Trophoblast cell (in vitro differentiated cells and primary cell): Measurements from ENCODE around the gene TNFRSF21.

ENCODE experiments used
- DNase-seq, 2 donors: peaks; one replicate each; pipeline ENCODE4 v3.0.0-alpha.2; 2016
- H2AFZ ChIP-seq: 2 replicates; pipeline ENCODE4 v1.6.1; 2013; ENCODE audit warnings: low read length, moderate library complexity, mild to moderate bottlenecking; ENCODE audit not compliant: insufficient read depth, poor library complexity
- H2AK5ac ChIP-seq: 2 replicates; pipeline ENCODE4 v1.6.1; 2013; ENCODE audit warnings: mild to moderate bottlenecking, low read length
- H2BK120ac ChIP-seq: 2 replicates; pipeline ENCODE4 v1.6.1; 2013; ENCODE audit warnings: low read length, mild to moderate bottlenecking, moderate library complexity; ENCODE audit not compliant: insufficient read depth, poor library complexity
- H2BK12ac ChIP-seq: 2 replicates; pipeline ENCODE4 v1.6.1; 2013; ENCODE audit warnings: mild to moderate bottlenecking, low read length, moderate library complexity
- H2BK5ac ChIP-seq: 2 replicates; pipeline ENCODE4 v1.6.1; 2013; ENCODE audit warnings: low read length, low read depth, moderate library complexity, mild to moderate bottlenecking; ENCODE audit not compliant: poor library complexity
- H3K14ac ChIP-seq: 2 replicates; pipeline ENCODE4 v1.6.1; 2013; ENCODE audit warnings: mild to moderate bottlenecking, low read length
- H3K18ac ChIP-seq: 2 replicates; pipeline ENCODE4 v1.6.1; 2013; ENCODE audit warnings: mild to moderate bottlenecking, low read length
- H3K23ac ChIP-seq: 2 replicates; pipeline ENCODE4 v1.6.1; 2013; ENCODE audit warnings: low read length
- H3K27ac ChIP-seq: 2 replicates; pipeline ENCODE4 v1.5.1; 2013; ENCODE audit warnings: low read depth, mild to moderate bottlenecking, inconsistent platforms, low read length, moderate library complexity
- H3K27me3 ChIP-seq: 2 replicates; pipeline ENCODE4 v1.6.1; 2013; ENCODE audit warnings: inconsistent platforms, mild to moderate bottlenecking, low read length, moderate library complexity; ENCODE audit not compliant: insufficient read depth
- H3K36me3 ChIP-seq, 2 experiments: 1 replicate in 1 of 2; 2 replicates in 1 of 2; pipeline ENCODE4 v1.6.1; 2013; ENCODE audit warnings: low read length in 2 of 2, mild to moderate bottlenecking in 2 of 2, moderate library complexity in 1 of 2; ENCODE audit not compliant: insufficient read depth in 2 of 2, control insufficient read depth in 1 of 2
- H3K4ac ChIP-seq: 2 replicates; pipeline ENCODE4 v1.6.1; 2013; ENCODE audit warnings: low read depth, mild to moderate bottlenecking, low read length, moderate library complexity
- H3K4me1 ChIP-seq, 2 experiments: 1 replicate in 1 of 2; 2 replicates in 1 of 2; pipeline ENCODE4 v1.6.1; 2013; ENCODE audit warnings: low read length in 2 of 2, mild to moderate bottlenecking in 2 of 2, moderate library complexity in 1 of 2; ENCODE audit not compliant: insufficient read depth in 2 of 2, control insufficient read depth in 1 of 2
- H3K4me2 ChIP-seq: 2 replicates; pipeline ENCODE4 v1.6.1; 2013; ENCODE audit warnings: inconsistent platforms, mild to moderate bottlenecking, low read length, moderate library complexity
- H3K4me3 ChIP-seq: 2 replicates; pipeline ENCODE4 v1.5.1; 2013; ENCODE audit warnings: mild to moderate bottlenecking, low read depth, low read length, inconsistent platforms
- H3K79me1 ChIP-seq: one replicate; pipeline ENCODE4 v1.6.1; 2013; ENCODE audit warnings: low read length
- H3K79me2 ChIP-seq: 2 replicates; pipeline ENCODE4 v1.6.1; 2013; ENCODE audit warnings: low read length, mild to moderate bottlenecking; ENCODE audit not compliant: control insufficient read depth, insufficient read depth, poor library complexity
- H3K9ac ChIP-seq: 2 replicates; pipeline ENCODE4 v1.6.1; 2013; ENCODE audit warnings: mild to moderate bottlenecking, low read length
- H3K9me3 ChIP-seq: 2 replicates; pipeline ENCODE4 v1.6.1; 2013; ENCODE audit warnings: low read depth, mild to moderate bottlenecking, control low read depth, inconsistent platforms, low read length; ENCODE audit not compliant: insufficient read depth
- H4K12ac ChIP-seq: 2 replicates; pipeline ENCODE4 v1.6.1; 2013; ENCODE audit warnings: low read depth, mild to moderate bottlenecking, low read length, moderate library complexity
- H4K8ac ChIP-seq: 2 replicates; pipeline ENCODE4 v1.6.1; 2013; ENCODE audit warnings: low read depth, mild to moderate bottlenecking, low read length, moderate library complexity
- H4K91ac ChIP-seq: one replicate; pipeline ENCODE4 v1.6.1; 2013; ENCODE audit warnings: low read depth, mild to moderate bottlenecking, low read length, moderate library complexity
- WGBS: extraction: QIAGEN DNeasy Blood & Tissue Kit; methylation state at CpG from one replicate; pipeline ENCODE4 v1.1.7; 2013; ENCODE audit warnings: missing lambda C conversion rate; ENCODE audit not compliant: insufficient read length, insufficient coverage; ENCODE audit errors: extremely low coverage; 5-methylcytosine and 5-hydroxymethylcytosine counted together

TNFRSF21 gene

GRCh38 chr6:47182291-47182957 is 127.3 kb downstream of the TNFRSF21 start:
- no peak for DNase-seq
- no peak overlapping the region for H4K12ac ChIP-seq
- no peak overlapping the region for H3K9ac ChIP-seq
- no peak overlapping the region for H2BK5ac ChIP-seq
- H4K8ac ChIP-seq: no peak overlapping the region
- H3K4ac ChIP-seq: no peak overlapping the region
- H4K91ac ChIP-seq: peak overlapping the region; percentile 30
- H3K36me3 ChIP-seq: no peaks in the 10 kb centered on the region
- no peak overlapping the region for H3K23ac ChIP-seq
- peak overlapping the region; percentile 61 for H2BK12ac ChIP-seq
- no peaks in the 10 kb centered on the region for H3K79me2 ChIP-seq
- no peaks in the 10 kb centered on the region for H3K9me3 ChIP-seq
- H3K4me3 ChIP-seq: no peak overlapping the region
- no peaks in the 10 kb centered on the region for H3K27me3 ChIP-seq
- peaks cover 25% of the 10 kb centered on the region for H3K79me1 ChIP-seq
- H3K4me2 ChIP-seq: no peak overlapping the region
- no peak overlapping the region for H2AFZ ChIP-seq
- WGBS: no CpG with 5 or more reads among the region's 6 CpGs
- no peak overlapping the region for H3K18ac ChIP-seq
- peaks cover 5 to 17% of the 10 kb centered on the region in 2 experiments for H3K4me1 ChIP-seq
- no peak overlapping the region for H2BK120ac ChIP-seq
- H3K14ac ChIP-seq: no peak overlapping the region
- H3K27ac ChIP-seq: no peak overlapping the region
- no peak overlapping the region for H2AK5ac ChIP-seq

GRCh38 chr6:47181681-47182080 is 128.0 kb downstream of the TNFRSF21 start:
- Histone ChIP-seq H4K12ac (no peak overlapping the region), H3K36me3 (no peaks in the 10 kb centered on the region), H4K8ac (peak overlapping the region; percentile 36), H3K79me1 (peaks cover 26% of the 10 kb centered on the region), H3K9me3 (no peaks in the 10 kb centered on the region), H2AK5ac (peak overlapping the region; percentile 64), H3K4ac (peak overlapping the region; percentile 71), H3K14ac (peak overlapping the region; percentile 36), H2AFZ (no peak overlapping the region), H3K27me3 (no peaks in the 10 kb centered on the region), H4K91ac (peak overlapping the region; percentile 74), H3K4me1 (peaks cover 5 to 17% of the 10 kb centered on the region in 2 experiments), H3K79me2 (no peaks in the 10 kb centered on the region), H3K9ac (no peak overlapping the region), H3K4me2 (no peak overlapping the region), H2BK12ac (peak overlapping the region; percentile 81), H2BK5ac (peak overlapping the region; percentile 67), H3K23ac (no peak overlapping the region), H2BK120ac (peak overlapping the region; percentile 80), H3K4me3 (no peak overlapping the region), H3K27ac (no peak overlapping the region), H3K18ac (peak overlapping the region; percentile 28)
- WGBS: no CpG with 5 or more reads among the region's 5 CpGs
- no peak for DNase-seq
